ENCODE results near the gene WAC. TPM values are rescaled to one million over a fixed set of nuclear protein-coding genes. Genes with fewer than 3 reads are reported as not detected.

The WAC gene
- total RNA-seq, 1 experiment from 2014 or later, result 196 TPM

DNA sequence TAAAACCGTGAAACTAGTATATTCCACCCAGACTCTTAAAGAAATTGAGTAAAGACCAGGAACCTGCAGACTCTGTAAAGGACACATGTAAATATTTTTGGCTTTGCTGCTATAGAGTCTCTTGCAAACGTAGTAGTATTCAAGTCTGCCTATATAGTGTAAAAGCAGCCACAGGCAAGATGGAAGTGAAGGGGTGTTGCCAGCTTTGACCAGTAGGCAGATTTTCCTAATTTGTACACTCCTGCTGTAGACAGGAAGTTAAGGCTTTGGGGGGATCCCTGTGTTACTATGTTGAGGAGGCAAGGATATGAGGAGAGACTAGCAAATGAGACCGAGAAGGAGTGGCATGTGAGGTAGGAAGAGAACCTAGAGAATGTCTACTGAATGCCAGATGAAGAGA is 27.7 kb downstream of the WAC start:
- no peak for TF ChIP-seq CTCF (IDR thresholded peaks at IDR 0.05; ENCODE audit: insufficient read depth in 1 of 2, low read depth in 1 of 2, low read length in 1 of 2, severe bottlenecking in 1 of 2, unreplicated experiment in 1 of 2)
- H3K9me3 ChIP-seq, result no peaks in the 10 kb centered on the region
- H3K9me3 Mint-ChIP-seq (ENCODE audit: unreplicated experiment), result no peaks in the 10 kb centered on the region
- peaks cover 27% of the 10 kb centered on the region for H3K4me1 Mint-ChIP-seq (ENCODE audit: low read depth, unreplicated experiment)
- H3K27ac Mint-ChIP-seq (ENCODE audit: unreplicated experiment), result no peak overlapping the region
- CTCF ChIA-PET, result no interaction called here
- BruUV-seq (replicated peaks), result no TSS peak
- no peak overlapping the region for H3K4me3 ChIP-seq (ENCODE audit: low read depth, low read length)
- no peak for DNase-seq
- H3K36me3 Mint-ChIP-seq (ENCODE audit: insufficient read depth, unreplicated experiment), result peaks cover 75% of the 10 kb centered on the region
- H3K27me3 Mint-ChIP-seq (ENCODE audit: insufficient read depth, unreplicated experiment), result no peaks in the 10 kb centered on the region
- no peak overlapping the region for H3K4me3 Mint-ChIP-seq (ENCODE audit: unreplicated experiment)
- POLR2A ChIA-PET, result no interaction called here
- H3K36me3 ChIP-seq (ENCODE audit: control insufficient read depth, insufficient read depth, low read length), result peaks cover 3% of the 10 kb centered on the region
- intact Hi-C loops (cut with micrococcal nuclease; ENCODE audit: unreplicated experiment), result no loop called here
- H3K4me1 ChIP-seq, result peaks cover 19% of the 10 kb centered on the region
- H3K27me3 ChIP-seq (replicated peaks; ENCODE audit: control insufficient read depth, insufficient read depth, low read length), result no peaks in the 10 kb centered on the region

- H3K36me3 Mint-ChIP-seq (ENCODE audit: insufficient read depth, unreplicated experiment), result peaks cover 72% of the 10 kb centered on the region
Measured at GRCh38 chr10:28561531-28561930, 28.6 kb downstream of the WAC start.

GRCh38 chr10:28564905-28565304 is 32.0 kb downstream of the WAC start:
- Histone ChIP-seq H3K4me1 (peaks cover 33% of the 10 kb centered on the region), H3K36me3 (ENCODE audit: control insufficient read depth, insufficient read depth, low read length) (peaks cover 3% of the 10 kb centered on the region), H3K9me3 (no peaks in the 10 kb centered on the region), H3K27me3 (replicated peaks; ENCODE audit: control insufficient read depth, insufficient read depth, low read length) (no peaks in the 10 kb centered on the region), H3K4me3 (ENCODE audit: low read depth, low read length) (no peak overlapping the region)
- CTCF ChIA-PET, result no interaction called here
- no peak overlapping the region for H3K27ac Mint-ChIP-seq (ENCODE audit: unreplicated experiment)
- no peaks in the 10 kb centered on the region for H3K27me3 Mint-ChIP-seq (ENCODE audit: insufficient read depth, unreplicated experiment)
- POLR2A ChIA-PET, result no interaction called here
- intact Hi-C loops (cut with micrococcal nuclease; ENCODE audit: unreplicated experiment), result no loop called here
- TF ChIP-seq CTCF (IDR thresholded peaks at IDR 0.05; ENCODE audit: insufficient read depth in 1 of 2, low read depth in 1 of 2, low read length in 1 of 2, severe bottlenecking in 1 of 2, unreplicated experiment in 1 of 2), result no peak
- peaks cover 36% of the 10 kb centered on the region for H3K4me1 Mint-ChIP-seq (ENCODE audit: low read depth, unreplicated experiment)
- BruUV-seq (replicated peaks), result no TSS peak
- H3K4me3 Mint-ChIP-seq (ENCODE audit: unreplicated experiment), result no peak overlapping the region
- no peak for DNase-seq
- H3K9me3 Mint-ChIP-seq (ENCODE audit: unreplicated experiment), result no peaks in the 10 kb centered on the region
- H3K36me3 Mint-ChIP-seq (ENCODE audit: insufficient read depth, unreplicated experiment), result peaks cover 55% of the 10 kb centered on the region

More at GRCh38 chr10:28561531-28561930, 28.6 kb downstream of the WAC start:
- intact Hi-C loops (cut with micrococcal nuclease; ENCODE audit: unreplicated experiment), result no loop called here
- Mint-ChIP-seq H3K4me3 (ENCODE audit: unreplicated experiment) (no peak overlapping the region), H3K27me3 (ENCODE audit: insufficient read depth, unreplicated experiment) (no peaks in the 10 kb centered on the region), H3K9me3 (ENCODE audit: unreplicated experiment) (no peaks in the 10 kb centered on the region), H3K27ac (ENCODE audit: unreplicated experiment) (no peak overlapping the region), H3K4me1 (ENCODE audit: low read depth, unreplicated experiment) (peaks cover 29% of the 10 kb centered on the region)
- H3K36me3 ChIP-seq (ENCODE audit: control insufficient read depth, insufficient read depth, low read length), result peaks cover 3% of the 10 kb centered on the region
- ChIA-PET CTCF (no interaction called here), POLR2A (no interaction called here)
- no peaks in the 10 kb centered on the region for H3K9me3 ChIP-seq
- DNase-seq, result no peak
- H3K27me3 ChIP-seq (replicated peaks; ENCODE audit: control insufficient read depth, insufficient read depth, low read length), result no peaks in the 10 kb centered on the region
- TF ChIP-seq CTCF (IDR thresholded peaks at IDR 0.05; ENCODE audit: insufficient read depth in 1 of 2, low read depth in 1 of 2, low read length in 1 of 2, severe bottlenecking in 1 of 2, unreplicated experiment in 1 of 2), result no peak
- H3K4me1 ChIP-seq, result peaks cover 22% of the 10 kb centered on the region
- BruUV-seq (replicated peaks), result no TSS peak
- no peak overlapping the region for H3K4me3 ChIP-seq (ENCODE audit: low read depth, low read length)

Measured in Caco-2 (cell line).